Measurements from ENCODE around the gene FLYWCH1. TPM values are rescaled to one million over a fixed set of nuclear protein-coding genes. Genes with fewer than 3 reads are reported as not detected.

Gene FLYWCH1
- polyA plus RNA-seq, 1 experiment: 25.4 TPM

DNA sequence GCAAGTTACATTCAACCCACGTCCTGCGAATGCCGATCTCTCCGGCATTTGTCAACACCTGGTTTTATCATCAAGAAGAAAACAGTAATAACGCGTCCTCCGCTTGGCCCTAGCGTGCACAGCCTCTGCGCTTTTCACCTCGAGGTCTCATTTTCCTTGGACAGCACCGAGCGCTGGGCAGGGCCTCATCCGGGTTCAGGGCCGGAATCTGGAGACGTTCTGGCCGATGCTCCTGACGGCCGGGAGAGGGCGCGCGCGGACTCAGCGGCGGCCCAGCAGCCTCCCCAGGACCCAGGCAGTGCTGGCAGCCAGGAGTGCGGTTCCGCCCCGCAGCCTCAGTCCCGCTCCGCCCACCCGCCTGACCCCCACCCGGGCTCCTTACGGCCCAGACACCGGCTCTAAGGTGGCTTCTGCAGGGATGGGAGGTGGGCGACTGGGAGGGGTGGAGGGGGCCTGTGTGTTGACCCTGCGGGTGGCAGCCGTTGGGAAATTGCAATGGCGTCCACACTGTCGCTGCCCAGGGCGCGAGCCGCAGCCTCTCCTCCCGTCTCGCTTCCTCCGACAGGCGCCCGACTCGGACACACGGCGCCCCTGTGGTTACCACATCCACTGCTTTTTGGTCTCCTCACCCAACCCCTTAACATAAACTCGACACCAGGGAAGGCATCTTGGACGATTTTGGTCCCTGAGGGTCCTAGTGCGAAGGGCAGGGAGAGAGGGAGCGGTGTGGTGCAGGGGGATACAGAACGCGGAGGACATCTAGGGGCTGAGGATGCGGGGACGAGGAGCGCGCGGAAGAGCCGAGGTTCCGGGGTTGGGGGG is 7.4 kb upstream of the FLYWCH1 start:
- peak; percentile 95 for TF ChIP-seq CTCF (IDR thresholded peaks at IDR 0.05; ENCODE audit: insufficient read depth, low read depth, low read length)
- peak overlapping the region; percentile 73 for H3K4me3 ChIP-seq (ENCODE audit: low read depth, low read length)
- CTCF ChIA-PET: interaction anchor here (0.7 to 1.0 kb wide), 3 partner anchors 16 to 19 kb away, joined by 3 read pairs; no protein-coding TSS in a partner anchor
- DNase-seq (ENCODE audit: low read depth): no peak
- POLR2A ChIA-PET: no interaction called here
- no peaks in the 10 kb centered on the region; the same call in 1 of the 2 replicates for H3K36me3 ChIP-seq (ENCODE audit: control insufficient read depth, insufficient read depth, low read length)
- no peaks in the 10 kb centered on the region for H3K27me3 ChIP-seq (ENCODE audit: control insufficient read depth, insufficient read depth, low read length)

GRCh38 chr16:2904922-2905240 is 6.8 kb upstream of the FLYWCH1 start:
- POLR2A ChIA-PET: no interaction called here
- Histone ChIP-seq H3K36me3 (ENCODE audit: control insufficient read depth, insufficient read depth, low read length) (no peaks in the 10 kb centered on the region; the same call in 1 of the 2 replicates), H3K27me3 (ENCODE audit: control insufficient read depth, insufficient read depth, low read length) (no peaks in the 10 kb centered on the region), H3K4me3 (ENCODE audit: low read depth, low read length) (peak overlapping the region; percentile 73)
- TF ChIP-seq CTCF (IDR thresholded peaks at IDR 0.05; ENCODE audit: insufficient read depth, low read depth, low read length): no peak
- DNase-seq (ENCODE audit: low read depth): no peak
- CTCF ChIA-PET: interaction anchor here (1.4 to 1.8 kb wide), 2 partner anchors 29 to 37 kb away, joined by 6 to 7 read pairs; no protein-coding TSS in a partner anchor

DNA sequence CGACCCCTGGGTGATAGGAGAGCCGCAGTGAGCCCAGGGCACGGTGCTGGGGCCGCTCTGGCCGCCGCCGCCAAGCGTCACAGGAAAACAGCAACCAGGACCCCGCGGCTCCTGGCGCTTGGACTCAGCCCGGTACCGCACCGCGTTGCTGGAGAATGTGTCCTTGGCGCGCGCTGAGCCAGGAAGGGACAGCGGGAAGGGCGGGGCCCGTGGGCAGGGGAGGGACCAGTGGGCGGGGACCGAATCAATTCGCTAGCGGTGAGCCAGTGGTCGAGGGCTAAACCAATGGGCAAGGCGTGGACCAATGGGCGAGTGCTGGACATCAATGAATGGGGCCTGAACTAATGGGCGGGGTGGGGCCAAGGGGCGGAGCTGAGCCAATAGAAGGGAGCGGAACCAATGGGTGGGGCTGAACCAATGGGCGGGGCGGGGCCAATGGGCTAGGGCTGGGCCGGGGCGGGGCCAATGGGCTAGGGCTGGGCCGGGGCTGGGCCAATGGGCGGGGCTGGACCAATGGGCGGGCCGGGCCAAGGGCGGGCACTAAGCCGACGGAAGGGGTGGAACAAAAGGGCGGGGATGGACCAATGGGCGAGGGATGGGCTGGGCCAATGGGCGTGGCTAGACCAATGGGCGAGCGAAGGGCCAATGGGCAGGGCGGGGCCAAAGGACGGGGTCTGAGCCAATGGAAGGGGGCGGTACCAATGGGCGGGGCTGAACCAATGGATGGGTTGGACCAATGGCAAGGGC is 6.3 kb upstream of the FLYWCH1 start:
- ChIA-PET CTCF (interaction anchor here (0.9 to 2.7 kb wide), 7 partner anchors 22 to 74 kb away, joined by 3 to 11 read pairs (median 6); no protein-coding TSS in a partner anchor), POLR2A (interaction anchor here (0.6 to 0.7 kb wide), 3 partner anchors 18 to 667 kb away, joined by 5 to 14 read pairs (median 6); no protein-coding TSS in a partner anchor)
- TF ChIP-seq CTCF (IDR thresholded peaks at IDR 0.05; ENCODE audit: insufficient read depth, low read depth, low read length): no peak
- DNase-seq (ENCODE audit: low read depth): peak; percentile 92
- Histone ChIP-seq H3K4me3 (ENCODE audit: low read depth, low read length) (peak overlapping the region; percentile 73), H3K27me3 (ENCODE audit: control insufficient read depth, insufficient read depth, low read length) (no peaks in the 10 kb centered on the region), H3K36me3 (ENCODE audit: control insufficient read depth, insufficient read depth, low read length) (no peaks in the 10 kb centered on the region; the same call in 1 of the 2 replicates)

DNA sequence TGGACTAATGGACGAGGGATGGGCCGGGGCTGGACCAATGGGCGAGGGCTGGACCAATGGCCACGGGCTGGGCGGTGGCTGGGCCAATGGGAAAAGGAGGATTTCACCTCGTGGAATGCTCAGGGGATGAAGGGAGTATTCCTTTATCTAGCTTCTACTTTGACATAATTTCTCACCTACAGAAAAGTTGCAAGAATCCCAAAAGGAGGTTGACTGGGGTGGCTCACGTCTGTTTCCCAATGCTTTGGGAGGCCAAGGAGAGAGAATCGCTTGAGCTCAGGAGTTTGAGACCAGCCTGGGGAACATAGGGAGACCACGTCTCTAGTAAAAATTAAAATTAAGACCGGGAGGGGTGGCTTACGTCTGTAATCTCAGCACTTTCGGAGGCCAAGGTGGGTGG is 5.7 kb upstream of the FLYWCH1 start:
- Histone ChIP-seq H3K36me3 (ENCODE audit: control insufficient read depth, insufficient read depth, low read length) (no peaks in the 10 kb centered on the region), H3K4me3 (ENCODE audit: low read depth, low read length) (no peak overlapping the region), H3K27me3 (ENCODE audit: control insufficient read depth, insufficient read depth, low read length) (no peaks in the 10 kb centered on the region)
- ChIA-PET CTCF (interaction anchor here (0.9 to 2.7 kb wide), 8 partner anchors 21 to 74 kb away, joined by 3 to 11 read pairs (median 6); partner anchors contain the start of gene FLYWCH2), POLR2A (interaction anchor here (0.6 to 0.7 kb wide), 3 partner anchors 19 to 667 kb away, joined by 5 to 14 read pairs (median 6); no protein-coding TSS in a partner anchor)
- DNase-seq (ENCODE audit: low read depth): no peak
- TF ChIP-seq CTCF (IDR thresholded peaks at IDR 0.05; ENCODE audit: insufficient read depth, low read depth, low read length): no peak

Measured in BJ (cell line).